Measurements from ENCODE around the gene SENP1. TPM values are rescaled to one million over a fixed set of nuclear protein-coding genes. Genes with fewer than 3 reads are reported as not detected.
"Not testable (repeated sequence)": the region's sequence is repeated elsewhere in the genome, so short reads cannot be mapped to it uniquely, and the experiment has no call there.

SENP1 gene
- total RNA-seq, result 38.2 TPM
- 6.7 TPM for polyA plus RNA-seq

DNA sequence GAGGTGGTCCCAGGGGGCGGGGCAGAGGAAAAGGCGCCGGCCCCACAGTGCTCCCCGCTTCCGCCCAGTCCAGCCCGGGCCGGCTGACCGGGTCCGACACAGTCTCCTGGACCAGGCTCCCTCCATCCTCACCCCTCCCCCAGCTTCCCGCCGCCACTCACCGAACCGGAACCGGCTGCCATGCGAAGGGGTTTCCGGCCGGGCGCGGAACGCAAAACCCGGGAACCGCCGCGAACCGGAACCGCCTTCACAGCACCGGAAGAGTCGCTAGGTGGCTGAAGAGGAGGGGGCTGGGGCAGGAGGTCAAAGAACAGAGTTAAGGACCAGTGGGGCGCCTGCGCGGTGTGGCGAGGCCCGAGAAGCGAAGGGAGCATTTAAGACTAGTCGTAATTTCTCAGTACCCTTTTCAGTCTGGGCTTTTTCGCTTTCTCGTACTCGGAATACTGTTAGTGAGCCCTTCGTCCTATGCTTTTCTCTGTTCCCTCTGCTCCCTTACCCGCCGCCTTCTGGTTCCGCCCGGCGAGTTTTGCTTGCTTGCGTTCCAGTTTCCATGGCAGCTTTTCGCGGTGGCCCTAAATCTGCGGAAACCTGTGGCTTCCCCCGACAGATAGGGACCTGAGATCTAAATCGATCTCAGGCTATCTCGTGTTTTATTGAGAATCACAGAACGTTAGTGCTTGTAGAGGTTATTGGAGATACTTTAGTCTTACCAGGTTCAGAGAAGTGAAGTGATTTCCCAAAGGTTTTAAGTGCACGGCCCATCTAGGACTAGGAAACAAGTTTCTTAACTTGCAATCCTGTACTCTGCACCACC lies at the start of gene SENP1:
TSS of gene SENP1 (minus strand) at position 213 of the 814 bp plus-strand sequence. CDS start 4,607 bp downstream, outside the sequence.
- Histone ChIP-seq H3K4me3 (ENCODE audit: low read depth, low read length) (peak within 1 kb of the TSS; percentile 94), H3K36me3 (ENCODE audit: insufficient read depth) (no peaks in the 10 kb centered on the region), H3K4me1 (ENCODE audit: insufficient read depth) (no peaks in the 10 kb centered on the region), H3K27ac (ENCODE audit: low read depth) (peak within 1 kb of the TSS; percentile 85)
- under 1% methylated on average over 53 of the region's 53 CpGs for WGBS
- peak; percentile 73 for DNase-seq (ENCODE audit: extremely low spot score)

DNA sequence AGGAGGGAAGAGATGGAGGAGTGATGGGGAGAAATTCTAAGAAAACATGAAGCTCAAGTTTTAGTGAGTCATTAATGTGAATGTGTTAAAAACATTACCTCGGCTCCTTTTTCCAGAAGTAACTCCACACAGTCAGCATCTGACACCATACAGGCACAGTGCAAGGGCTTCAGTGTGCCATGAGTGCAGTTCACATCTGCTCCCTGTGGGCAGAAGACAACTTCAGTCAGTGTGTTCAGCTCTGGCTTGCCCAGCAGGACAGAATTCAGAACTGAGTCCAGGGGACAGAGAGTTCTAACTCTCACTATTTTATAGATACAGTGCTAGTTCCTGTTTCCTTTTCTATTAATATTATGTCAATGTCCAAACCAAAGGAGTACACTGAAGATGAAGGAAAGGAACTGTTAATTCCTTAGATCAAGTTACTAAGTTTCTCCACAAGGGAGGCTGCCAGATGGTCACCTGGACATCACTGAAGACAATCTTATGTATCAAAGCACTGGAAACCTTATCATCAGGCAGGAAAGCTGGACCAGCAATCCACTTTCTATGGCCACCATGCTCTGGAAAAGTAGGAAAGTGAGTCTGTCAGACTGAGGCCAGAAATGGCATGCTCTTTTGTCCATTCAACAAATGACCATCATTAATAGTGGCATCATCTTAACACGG lies 45.4 kb upstream of the SENP1 start:
- Histone ChIP-seq H3K36me3 (ENCODE audit: insufficient read depth) (peaks cover 14% of the 10 kb centered on the region), H3K4me3 (ENCODE audit: low read depth, low read length) (no peak overlapping the region), H3K27ac (ENCODE audit: low read depth) (no peak overlapping the region), H3K4me1 (ENCODE audit: insufficient read depth) (no peaks in the 10 kb centered on the region)
- 67% methylated on average over 2 of the region's 2 CpGs for WGBS
- DNase-seq (ENCODE audit: extremely low spot score), result no peak

DNA sequence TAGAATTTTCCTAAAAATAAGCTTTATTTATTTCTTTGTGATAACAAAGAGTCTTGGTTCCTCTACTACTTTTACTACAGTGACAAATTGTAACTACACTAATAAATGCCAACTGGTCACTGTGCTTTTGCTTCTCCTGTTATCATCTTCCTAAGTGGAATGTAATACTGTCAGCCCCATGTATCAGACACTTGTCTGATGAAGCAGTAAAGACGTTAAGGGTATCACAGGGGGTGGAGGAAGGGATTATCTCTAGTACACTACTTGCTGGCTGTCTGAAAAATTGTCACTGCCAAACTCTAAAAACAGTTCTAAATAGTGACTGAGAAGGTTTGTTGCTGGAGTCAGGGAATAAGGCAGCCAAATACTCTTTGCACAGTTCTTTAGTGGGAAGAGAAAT lies 40.1 kb upstream of the SENP1 start:
- no peaks in the 10 kb centered on the region for H3K4me1 ChIP-seq (ENCODE audit: insufficient read depth)
- H3K4me3 ChIP-seq (ENCODE audit: low read depth, low read length), result no peak overlapping the region
- peaks cover 16% of the 10 kb centered on the region for H3K36me3 ChIP-seq (ENCODE audit: insufficient read depth)
- 28% methylated on average over 1 of the region's 1 CpG for WGBS
- H3K27ac ChIP-seq (ENCODE audit: low read depth), result no peak overlapping the region
- no peak for DNase-seq (ENCODE audit: extremely low spot score)

DNA sequence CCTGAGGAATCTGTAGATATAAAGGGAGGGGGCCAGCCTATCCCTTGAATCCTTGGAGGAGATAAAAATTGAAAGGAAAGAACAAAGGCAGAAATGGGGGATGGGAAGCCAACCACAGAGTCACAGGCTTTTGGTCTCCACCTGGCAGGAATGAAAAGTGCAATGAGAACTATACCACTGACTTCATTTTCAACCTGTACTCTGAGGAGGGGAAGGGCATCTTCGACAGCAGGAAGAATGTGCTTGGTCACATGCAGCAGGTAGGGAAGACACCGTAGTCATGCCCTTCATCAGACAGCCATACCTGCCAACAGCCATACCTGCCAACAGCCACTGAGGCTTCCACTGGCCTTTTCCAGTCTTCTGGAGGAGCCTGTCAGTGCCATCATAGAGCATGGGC lies 38.0 kb upstream of the SENP1 start:
- Histone ChIP-seq H3K4me1 (ENCODE audit: insufficient read depth) (no peaks in the 10 kb centered on the region), H3K36me3 (ENCODE audit: insufficient read depth) (peaks cover 11% of the 10 kb centered on the region)
- 93% methylated on average over 2 of the region's 2 CpGs for WGBS

DNA sequence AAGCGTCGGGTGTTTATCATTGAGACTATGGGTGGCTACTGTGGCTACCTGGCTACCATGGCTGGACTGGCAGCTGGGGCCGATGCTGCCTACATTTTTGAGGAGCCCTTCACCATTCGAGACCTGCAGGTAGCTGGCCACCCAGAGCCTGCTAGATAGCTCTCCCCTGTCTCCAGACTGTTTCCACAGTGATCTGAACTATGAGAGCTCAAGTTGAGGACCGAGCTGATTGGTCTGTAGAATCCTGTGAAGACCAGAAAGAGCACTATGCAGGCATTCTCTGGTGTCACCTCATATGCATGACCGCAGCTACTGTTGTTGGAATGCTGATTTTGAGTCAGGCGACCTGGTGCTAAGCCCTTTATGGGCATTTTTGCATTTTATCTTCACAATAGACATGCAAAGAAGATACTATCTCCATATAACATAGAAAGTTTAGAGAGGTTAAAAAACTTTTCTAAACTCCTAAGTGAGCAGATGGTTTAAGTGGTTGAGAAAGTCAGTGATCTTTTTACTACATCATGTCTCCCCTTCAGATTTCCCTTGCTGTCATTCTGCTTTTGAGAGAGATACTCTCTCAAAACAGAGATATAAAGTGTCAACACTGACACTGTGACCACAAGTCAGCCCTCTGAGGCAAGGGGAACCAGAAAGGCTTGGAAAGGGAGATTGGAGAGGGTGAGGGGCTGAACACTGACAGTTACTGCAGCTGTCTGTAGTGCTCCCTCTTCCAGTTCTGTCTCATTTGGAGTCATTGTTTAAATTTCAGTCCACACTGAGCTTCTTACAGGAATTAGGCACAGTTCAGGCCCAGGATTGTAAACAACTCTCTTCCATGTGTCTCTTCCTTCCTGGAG lies 37.2 kb upstream of the SENP1 start:
- H3K4me3 ChIP-seq (ENCODE audit: low read depth, low read length), result no peak overlapping the region
- peaks cover 11% of the 10 kb centered on the region for H3K36me3 ChIP-seq (ENCODE audit: insufficient read depth)
- 79% methylated on average over 7 of the region's 7 CpGs for WGBS
- no peaks in the 10 kb centered on the region for H3K4me1 ChIP-seq (ENCODE audit: insufficient read depth)
- H3K27ac ChIP-seq (ENCODE audit: low read depth), result no peak overlapping the region
- no peak for DNase-seq (ENCODE audit: extremely low spot score)

More for the DNA sequence above, 38.0 kb upstream of the SENP1 start:
- Histone ChIP-seq H3K27ac (ENCODE audit: low read depth) (no peak overlapping the region), H3K4me3 (ENCODE audit: low read depth, low read length) (no peak overlapping the region)
- no peak for DNase-seq (ENCODE audit: extremely low spot score)

DNA sequence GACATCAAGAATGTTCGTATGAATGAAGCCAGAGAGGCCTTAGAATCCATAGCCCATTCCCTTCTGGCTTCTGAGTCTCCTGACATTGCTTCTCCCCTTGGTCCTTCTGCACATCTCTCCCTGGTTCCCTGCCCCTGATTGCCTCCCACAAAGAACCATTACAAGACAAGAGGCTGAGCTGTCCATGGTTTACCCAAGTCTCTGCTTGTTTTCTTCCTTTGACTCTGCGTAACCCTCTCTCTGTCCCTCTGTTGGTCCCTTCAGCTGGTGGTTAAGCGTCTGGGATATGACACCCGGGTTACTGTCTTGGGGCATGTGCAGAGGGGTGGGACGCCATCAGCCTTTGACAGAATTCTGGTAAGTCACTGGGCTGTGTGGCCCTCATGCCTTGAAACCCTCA lies 29.1 kb upstream of the SENP1 start:
- H3K4me1 ChIP-seq (ENCODE audit: insufficient read depth), result no peaks in the 10 kb centered on the region
- WGBS, result 92% methylated on average over 5 of the region's 5 CpGs
- DNase-seq (ENCODE audit: extremely low spot score), result no peak
- peaks cover 6% of the 10 kb centered on the region for H3K36me3 ChIP-seq (ENCODE audit: insufficient read depth)
- H3K27ac ChIP-seq (ENCODE audit: low read depth), result no peak overlapping the region
- no peak overlapping the region for H3K4me3 ChIP-seq (ENCODE audit: low read depth, low read length)

DNA sequence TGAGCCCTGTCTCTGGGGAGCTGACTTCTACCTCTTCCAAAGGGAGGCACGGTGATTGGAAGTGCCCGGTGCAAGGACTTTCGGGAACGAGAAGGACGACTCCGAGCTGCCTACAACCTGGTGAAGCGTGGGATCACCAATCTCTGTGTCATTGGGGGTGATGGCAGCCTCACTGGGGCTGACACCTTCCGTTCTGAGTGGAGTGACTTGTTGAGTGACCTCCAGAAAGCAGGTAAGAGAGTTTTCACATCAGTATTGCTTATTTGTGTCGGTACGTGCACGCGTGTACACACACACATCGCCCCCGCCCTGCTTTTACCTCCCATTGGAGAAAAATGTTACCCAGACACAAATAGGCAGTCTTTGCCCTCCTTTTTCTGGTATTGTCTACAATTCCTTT lies 26.9 kb upstream of the SENP1 start:
- no peak overlapping the region for H3K4me3 ChIP-seq (ENCODE audit: low read depth, low read length)
- 94% methylated on average over 14 of the region's 14 CpGs for WGBS
- no peak overlapping the region for H3K27ac ChIP-seq (ENCODE audit: low read depth)
- DNase-seq (ENCODE audit: extremely low spot score), result no peak
- no peaks in the 10 kb centered on the region for H3K36me3 ChIP-seq (ENCODE audit: insufficient read depth)
- no peaks in the 10 kb centered on the region for H3K4me1 ChIP-seq (ENCODE audit: insufficient read depth)

DNA sequence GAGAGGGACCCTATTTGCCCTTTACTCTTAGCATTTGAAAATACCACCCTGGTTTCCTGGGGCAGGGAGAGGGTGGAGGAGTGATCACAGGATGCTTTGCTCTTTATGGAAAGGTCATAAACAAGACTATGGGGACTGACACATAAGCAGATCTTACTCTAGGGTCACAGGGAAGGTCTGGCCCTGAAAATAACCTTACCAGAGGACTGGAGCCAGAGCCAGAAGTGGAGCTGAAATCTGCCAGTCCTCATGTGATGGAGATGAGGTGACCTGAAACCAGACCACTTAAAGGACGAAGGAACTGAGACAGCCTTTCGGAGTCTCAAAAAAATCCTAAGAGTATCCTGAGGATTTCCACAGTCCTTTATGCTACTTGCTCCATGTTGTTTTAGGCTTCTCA lies 25.6 kb upstream of the SENP1 start:
- H3K4me1 ChIP-seq (ENCODE audit: insufficient read depth), result no peaks in the 10 kb centered on the region
- DNase-seq (ENCODE audit: extremely low spot score), result no peak
- WGBS, result 96% methylated on average over 2 of the region's 2 CpGs
- no peak overlapping the region for H3K4me3 ChIP-seq (ENCODE audit: low read depth, low read length)
- no peaks in the 10 kb centered on the region for H3K36me3 ChIP-seq (ENCODE audit: insufficient read depth)
- no peak overlapping the region for H3K27ac ChIP-seq (ENCODE audit: low read depth)

DNA sequence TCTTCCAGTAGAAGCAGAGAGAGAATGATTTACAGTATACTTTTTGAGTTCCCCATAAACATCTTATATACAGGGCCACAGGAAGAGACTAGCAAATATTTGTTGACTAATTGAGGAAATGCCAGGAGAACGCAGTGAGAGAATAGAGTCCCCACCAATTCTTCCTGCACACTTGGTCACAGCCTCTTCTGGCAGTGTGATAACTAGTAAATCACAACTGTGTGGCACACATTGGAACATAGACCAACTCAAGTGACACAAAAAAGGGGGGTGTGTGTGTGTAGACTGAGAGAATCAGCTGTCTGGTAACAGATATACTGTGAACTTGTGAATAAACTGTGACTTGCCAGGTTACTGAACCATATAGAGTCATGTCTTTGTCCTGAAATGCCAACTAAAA lies 23.5 kb upstream of the SENP1 start:
- Histone ChIP-seq H3K27ac (ENCODE audit: low read depth) (no peak overlapping the region), H3K4me1 (ENCODE audit: insufficient read depth) (no peaks in the 10 kb centered on the region), H3K4me3 (ENCODE audit: low read depth, low read length) (no peak overlapping the region), H3K36me3 (ENCODE audit: insufficient read depth) (no peaks in the 10 kb centered on the region)
- WGBS, result 78% methylated on average over 1 of the region's 1 CpG
- no peak for DNase-seq (ENCODE audit: extremely low spot score)

DNA sequence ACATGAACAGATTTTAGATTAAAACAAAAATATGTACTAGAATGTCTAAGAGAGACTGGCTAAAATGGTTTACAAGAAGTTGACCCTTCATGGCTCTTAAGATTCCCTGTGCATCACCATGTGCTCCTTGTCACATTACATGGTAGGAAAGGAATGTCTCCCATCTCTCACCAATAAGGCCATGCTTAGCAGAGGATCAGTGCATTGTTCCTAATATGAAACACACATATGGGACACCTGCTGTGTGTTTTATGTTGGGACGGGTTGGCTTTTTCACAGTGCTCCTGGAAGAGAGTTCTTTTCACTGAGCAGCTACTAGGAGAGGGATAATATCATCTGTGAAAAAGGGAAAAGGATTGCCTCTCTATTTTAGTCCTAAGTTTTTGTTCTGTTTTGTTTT lies 22.9 kb upstream of the SENP1 start:
- Histone ChIP-seq H3K4me1 (ENCODE audit: insufficient read depth) (no peaks in the 10 kb centered on the region), H3K27ac (ENCODE audit: low read depth) (no peak overlapping the region), H3K4me3 (ENCODE audit: low read depth, low read length) (no peak overlapping the region), H3K36me3 (ENCODE audit: insufficient read depth) (no peaks in the 10 kb centered on the region)
- WGBS, result 94% methylated on average over 1 of the region's 1 CpG
- no peak for DNase-seq (ENCODE audit: extremely low spot score)

DNA sequence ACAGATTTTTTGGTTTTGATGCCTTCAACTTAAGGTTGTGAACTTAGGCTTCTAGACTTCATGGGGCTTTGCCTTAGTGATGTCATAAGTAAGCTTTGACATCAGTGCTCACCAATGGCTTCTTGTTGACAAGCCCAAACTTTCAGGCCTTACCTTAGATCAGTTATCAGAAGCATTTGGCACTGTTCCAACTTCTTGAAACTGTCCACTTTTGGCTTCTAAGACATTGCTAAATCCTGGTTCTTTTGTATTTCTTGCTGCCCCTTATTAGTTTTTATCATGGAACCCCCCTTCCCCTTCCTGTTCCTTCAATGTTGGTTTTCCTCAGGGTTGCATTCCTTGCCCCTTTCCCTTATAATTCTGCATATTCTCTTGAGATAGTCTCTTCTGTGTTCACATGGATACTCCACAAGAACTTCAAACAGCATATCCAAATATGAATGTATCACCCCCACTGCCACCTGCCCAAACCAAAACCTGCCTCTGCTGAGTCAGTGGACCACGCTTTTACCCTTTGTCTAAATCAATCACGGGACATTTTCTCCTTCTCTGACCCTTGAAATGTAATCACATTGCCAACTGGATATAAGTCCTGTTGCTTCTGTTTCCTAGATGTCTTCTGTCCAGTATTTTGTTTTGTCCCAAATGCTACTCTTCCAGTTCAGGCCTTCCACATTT lies 21.2 kb upstream of the SENP1 start:
- Histone ChIP-seq H3K36me3 (ENCODE audit: insufficient read depth) (peaks cover 2% of the 10 kb centered on the region), H3K4me1 (ENCODE audit: insufficient read depth) (no peaks in the 10 kb centered on the region), H3K4me3 (ENCODE audit: low read depth, low read length) (no peak overlapping the region), H3K27ac (ENCODE audit: low read depth) (no peak overlapping the region)
- WGBS, result 98% methylated on average over 2 of the region's 2 CpGs
- no peak for DNase-seq (ENCODE audit: extremely low spot score)

DNA sequence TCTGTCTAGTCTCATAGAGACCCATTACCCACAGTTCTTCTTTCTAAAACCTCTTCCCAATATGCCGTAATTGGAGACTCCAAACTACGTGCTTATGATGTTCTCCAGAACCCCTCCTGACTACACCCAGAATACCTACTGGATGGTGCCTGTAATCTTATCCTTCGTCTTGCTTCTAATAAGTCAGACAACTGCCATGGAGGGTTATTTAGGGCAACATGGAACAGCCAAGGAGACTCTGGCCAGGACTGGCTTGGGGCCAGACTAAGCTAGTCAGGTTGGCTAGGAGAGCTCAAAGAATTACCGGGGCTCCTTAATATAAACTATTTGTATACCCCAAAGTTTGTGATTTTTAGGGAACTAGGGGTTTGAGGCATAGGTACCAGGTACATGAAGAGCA lies 20.1 kb upstream of the SENP1 start:
- DNase-seq (ENCODE audit: extremely low spot score), result no peak
- peaks cover 2% of the 10 kb centered on the region for H3K36me3 ChIP-seq (ENCODE audit: insufficient read depth)
- H3K4me3 ChIP-seq (ENCODE audit: low read depth, low read length), result no peak overlapping the region
- H3K4me1 ChIP-seq (ENCODE audit: insufficient read depth), result no peaks in the 10 kb centered on the region
- H3K27ac ChIP-seq (ENCODE audit: low read depth), result no peak overlapping the region
- 56% methylated on average over 4 of the region's 4 CpGs for WGBS

DNA sequence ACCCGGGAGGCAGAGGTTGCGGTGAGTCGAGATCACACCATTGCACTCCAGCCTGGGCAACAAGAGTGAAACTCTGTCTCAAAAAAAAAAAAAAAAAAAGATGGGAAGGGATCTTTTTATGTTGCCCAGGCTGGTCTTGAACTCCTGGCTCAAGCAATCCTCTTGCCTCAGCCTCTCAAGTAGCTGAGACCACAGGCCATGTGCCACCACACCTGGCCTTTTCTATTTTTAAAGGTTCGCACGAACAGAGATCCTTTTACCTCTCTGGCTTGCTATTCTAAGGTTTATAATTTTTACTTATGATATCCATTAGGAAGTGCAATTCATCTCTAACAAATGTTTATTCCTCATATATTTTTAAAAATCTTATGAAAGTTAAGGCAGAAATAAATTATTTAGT lies 19.7 kb upstream of the SENP1 start:
- DNase-seq (ENCODE audit: extremely low spot score); H3K27ac ChIP-seq (ENCODE audit: low read depth); H3K36me3 ChIP-seq (ENCODE audit: insufficient read depth); H3K4me1 ChIP-seq (ENCODE audit: insufficient read depth); H3K4me3 ChIP-seq (ENCODE audit: low read depth, low read length): not testable (repeated sequence)
- 95% methylated on average over 5 of the region's 5 CpGs for WGBS

All from urinary bladder (tissue), 4 donors.